ENCODE data around the gene SUPT4H1. TPM values are rescaled to one million over a fixed set of nuclear protein-coding genes. Genes with fewer than 3 reads are reported as not detected.

The SUPT4H1 gene
- total and polyA plus RNA-seq, 9 of the 15 experiments (the other 6 are each of a cell fraction or from before 2014, with no cell fraction given): 62.1 to 320 (median 117) TPM

DNA sequence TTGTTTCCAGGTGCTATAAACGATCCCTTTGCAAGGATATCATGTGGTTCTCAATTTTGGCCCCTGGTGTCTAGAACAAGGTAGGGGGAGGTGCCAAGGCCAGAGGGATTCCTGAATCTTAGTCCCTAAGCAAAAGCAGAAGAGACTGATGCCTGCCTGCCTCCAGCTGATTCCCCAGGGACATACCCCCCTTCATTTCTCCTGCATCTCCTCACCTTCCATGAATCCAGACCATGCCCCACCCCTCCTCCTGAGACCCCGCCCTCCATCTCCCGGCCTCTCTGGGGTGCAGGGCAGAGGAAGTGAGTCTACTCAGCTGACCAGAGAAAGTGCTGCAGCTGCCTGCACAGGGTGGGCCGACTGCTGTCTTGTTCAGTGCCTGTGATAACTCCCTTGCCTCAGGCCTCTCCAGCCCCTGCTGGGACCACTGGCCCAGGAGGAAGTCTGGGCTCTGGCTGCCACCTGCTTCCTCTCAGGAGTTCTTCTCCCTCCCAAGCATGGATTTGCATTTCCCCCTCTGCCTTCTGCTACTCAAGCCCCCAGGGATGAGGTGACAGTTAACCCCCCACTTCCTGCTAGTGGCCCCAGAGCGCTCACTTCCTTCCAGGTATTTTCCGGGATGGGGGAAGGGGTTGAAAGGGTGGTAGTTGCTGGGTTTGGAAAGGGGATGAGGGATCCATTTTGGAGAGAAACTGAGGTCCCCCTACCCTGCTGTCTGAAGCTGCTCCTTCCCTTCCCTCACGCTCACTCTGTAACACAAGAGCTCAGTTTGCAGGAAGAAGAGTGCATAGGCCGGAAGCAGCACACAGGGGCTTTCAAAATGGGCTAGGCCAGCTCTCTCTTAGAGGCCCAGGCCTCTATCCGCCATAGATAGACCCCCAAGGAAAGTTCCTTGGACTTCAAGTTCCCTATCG is 12.9 kb downstream of the SUPT4H1 start (continued):
- TF ChIP-seq, protein P1, sequence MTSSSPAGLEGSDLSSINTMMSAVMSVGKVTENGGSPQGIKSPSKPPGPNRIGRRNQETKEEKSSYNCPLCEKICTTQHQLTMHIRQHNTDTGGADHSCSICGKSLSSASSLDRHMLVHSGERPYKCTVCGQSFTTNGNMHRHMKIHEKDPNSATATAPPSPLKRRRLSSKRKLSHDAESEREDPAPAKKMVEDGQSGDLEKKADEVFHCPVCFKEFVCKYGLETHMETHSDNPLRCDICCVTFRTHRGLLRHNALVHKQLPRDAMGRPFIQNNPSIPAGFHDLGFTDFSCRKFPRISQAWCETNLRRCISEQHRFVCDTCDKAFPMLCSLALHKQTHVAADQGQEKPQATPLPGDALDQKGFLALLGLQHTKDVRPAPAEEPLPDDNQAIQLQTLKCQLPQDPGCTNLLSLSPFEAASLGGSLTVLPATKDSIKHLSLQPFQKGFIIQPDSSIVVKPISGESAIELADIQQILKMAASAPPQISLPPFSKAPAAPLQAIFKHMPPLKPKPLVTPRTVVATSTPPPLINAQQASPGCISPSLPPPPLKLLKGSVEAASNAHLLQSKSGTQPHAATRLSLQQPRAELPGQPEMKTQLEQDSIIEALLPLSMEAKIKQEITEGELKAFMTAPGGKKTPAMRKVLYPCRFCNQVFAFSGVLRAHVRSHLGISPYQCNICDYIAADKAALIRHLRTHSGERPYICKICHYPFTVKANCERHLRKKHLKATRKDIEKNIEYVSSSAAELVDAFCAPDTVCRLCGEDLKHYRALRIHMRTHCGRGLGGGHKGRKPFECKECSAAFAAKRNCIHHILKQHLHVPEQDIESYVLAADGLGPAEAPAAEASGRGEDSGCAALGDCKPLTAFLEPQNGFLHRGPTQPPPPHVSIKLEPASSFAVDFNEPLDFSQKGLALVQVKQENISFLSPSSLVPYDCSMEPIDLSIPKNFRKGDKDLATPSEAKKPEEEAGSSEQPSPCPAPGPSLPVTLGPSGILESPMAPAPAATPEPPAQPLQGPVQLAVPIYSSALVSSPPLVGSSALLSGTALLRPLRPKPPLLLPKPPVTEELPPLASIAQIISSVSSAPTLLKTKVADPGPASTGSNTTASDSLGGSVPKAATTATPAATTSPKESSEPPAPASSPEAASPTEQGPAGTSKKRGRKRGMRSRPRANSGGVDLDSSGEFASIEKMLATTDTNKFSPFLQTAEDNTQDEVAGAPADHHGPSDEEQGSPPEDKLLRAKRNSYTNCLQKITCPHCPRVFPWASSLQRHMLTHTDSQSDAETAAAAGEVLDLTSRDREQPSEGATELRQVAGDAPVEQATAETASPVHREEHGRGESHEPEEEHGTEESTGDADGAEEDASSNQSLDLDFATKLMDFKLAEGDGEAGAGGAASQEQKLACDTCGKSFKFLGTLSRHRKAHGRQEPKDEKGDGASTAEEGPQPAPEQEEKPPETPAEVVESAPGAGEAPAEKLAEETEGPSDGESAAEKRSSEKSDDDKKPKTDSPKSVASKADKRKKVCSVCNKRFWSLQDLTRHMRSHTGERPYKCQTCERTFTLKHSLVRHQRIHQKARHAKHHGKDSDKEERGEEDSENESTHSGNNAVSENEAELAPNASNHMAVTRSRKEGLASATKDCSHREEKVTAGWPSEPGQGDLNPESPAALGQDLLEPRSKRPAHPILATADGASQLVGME (CRISPR knock-in tag; IDR thresholded peaks at IDR 0.05): 0 out of 2 replicates have a peak, but pooled peaks have one; percentile 36
- no peak for TF ChIP-seq EHMT2 (IDR thresholded peaks at IDR 0.05)
- TF ChIP-seq KDM5B (IDR thresholded peaks at IDR 0.05; ENCODE audit: insufficient replicate concordance, low read depth, low read length): peak; percentile 21
- TF ChIP-seq, protein P2, sequence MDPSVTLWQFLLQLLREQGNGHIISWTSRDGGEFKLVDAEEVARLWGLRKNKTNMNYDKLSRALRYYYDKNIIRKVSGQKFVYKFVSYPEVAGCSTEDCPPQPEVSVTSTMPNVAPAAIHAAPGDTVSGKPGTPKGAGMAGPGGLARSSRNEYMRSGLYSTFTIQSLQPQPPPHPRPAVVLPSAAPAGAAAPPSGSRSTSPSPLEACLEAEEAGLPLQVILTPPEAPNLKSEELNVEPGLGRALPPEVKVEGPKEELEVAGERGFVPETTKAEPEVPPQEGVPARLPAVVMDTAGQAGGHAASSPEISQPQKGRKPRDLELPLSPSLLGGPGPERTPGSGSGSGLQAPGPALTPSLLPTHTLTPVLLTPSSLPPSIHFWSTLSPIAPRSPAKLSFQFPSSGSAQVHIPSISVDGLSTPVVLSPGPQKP (CRISPR knock-in tag; IDR thresholded peaks at IDR 0.05): no peak
- no peak for TF ChIP-seq CHCHD3 (CRISPR knock-in tag; IDR thresholded peaks at IDR 0.05)
- 0 out of 2 replicates have a peak, but pooled peaks have one; percentile 13 for TF ChIP-seq PHB2 (IDR thresholded peaks at IDR 0.05; ENCODE audit: low read depth)
- peak; percentile 97 for TF ChIP-seq POLR2A (conservative IDR thresholded peaks at IDR 0.05)
- TF ChIP-seq, protein P3, sequence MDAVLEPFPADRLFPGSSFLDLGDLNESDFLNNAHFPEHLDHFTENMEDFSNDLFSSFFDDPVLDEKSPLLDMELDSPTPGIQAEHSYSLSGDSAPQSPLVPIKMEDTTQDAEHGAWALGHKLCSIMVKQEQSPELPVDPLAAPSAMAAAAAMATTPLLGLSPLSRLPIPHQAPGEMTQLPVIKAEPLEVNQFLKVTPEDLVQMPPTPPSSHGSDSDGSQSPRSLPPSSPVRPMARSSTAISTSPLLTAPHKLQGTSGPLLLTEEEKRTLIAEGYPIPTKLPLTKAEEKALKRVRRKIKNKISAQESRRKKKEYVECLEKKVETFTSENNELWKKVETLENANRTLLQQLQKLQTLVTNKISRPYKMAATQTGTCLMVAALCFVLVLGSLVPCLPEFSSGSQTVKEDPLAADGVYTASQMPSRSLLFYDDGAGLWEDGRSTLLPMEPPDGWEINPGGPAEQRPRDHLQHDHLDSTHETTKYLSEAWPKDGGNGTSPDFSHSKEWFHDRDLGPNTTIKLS (IDR thresholded peaks at IDR 0.05; ENCODE audit: borderline replicate concordance, low read depth): peak; percentile 17; the same call in 1 of the 2 replicates
- no peak for TF ChIP-seq BDP1 (IDR thresholded peaks at IDR 0.05; ENCODE audit: insufficient read depth, insufficient read length)
- 0 out of 2 replicates have a peak, but pooled peaks have one; percentile 54 for TF ChIP-seq ZBED1 (IDR thresholded peaks at IDR 0.05)
- TF ChIP-seq ZNF76 (CRISPR knock-in tag; IDR thresholded peaks at IDR 0.05; ENCODE audit: borderline replicate concordance): 0 out of 2 replicates have a peak, but pooled peaks have one; percentile 60
- TF ChIP-seq, protein P4, sequence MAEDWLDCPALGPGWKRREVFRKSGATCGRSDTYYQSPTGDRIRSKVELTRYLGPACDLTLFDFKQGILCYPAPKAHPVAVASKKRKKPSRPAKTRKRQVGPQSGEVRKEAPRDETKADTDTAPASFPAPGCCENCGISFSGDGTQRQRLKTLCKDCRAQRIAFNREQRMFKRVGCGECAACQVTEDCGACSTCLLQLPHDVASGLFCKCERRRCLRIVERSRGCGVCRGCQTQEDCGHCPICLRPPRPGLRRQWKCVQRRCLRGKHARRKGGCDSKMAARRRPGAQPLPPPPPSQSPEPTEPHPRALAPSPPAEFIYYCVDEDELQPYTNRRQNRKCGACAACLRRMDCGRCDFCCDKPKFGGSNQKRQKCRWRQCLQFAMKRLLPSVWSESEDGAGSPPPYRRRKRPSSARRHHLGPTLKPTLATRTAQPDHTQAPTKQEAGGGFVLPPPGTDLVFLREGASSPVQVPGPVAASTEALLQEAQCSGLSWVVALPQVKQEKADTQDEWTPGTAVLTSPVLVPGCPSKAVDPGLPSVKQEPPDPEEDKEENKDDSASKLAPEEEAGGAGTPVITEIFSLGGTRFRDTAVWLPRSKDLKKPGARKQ (CRISPR knock-in tag; IDR thresholded peaks at IDR 0.05): no peak
- TF ChIP-seq ZNF197 (CRISPR knock-in tag; IDR thresholded peaks at IDR 0.05; ENCODE audit: low read depth): no peak
- no peak for TF ChIP-seq TEAD2 (tag; IDR thresholded peaks at IDR 0.05)
- TF ChIP-seq, protein P5, sequence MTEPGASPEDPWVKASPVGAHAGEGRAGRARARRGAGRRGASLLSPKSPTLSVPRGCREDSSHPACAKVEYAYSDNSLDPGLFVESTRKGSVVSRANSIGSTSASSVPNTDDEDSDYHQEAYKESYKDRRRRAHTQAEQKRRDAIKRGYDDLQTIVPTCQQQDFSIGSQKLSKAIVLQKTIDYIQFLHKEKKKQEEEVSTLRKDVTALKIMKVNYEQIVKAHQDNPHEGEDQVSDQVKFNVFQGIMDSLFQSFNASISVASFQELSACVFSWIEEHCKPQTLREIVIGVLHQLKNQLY (CRISPR knock-in tag; conservative IDR thresholded peaks at IDR 0.05): 0 out of 4 replicates have a peak, but pooled peaks of 1 of the 2 experiments have one; percentile 68
- no peak for TF ChIP-seq MTF1 (CRISPR knock-in tag; IDR thresholded peaks at IDR 0.05; ENCODE audit: borderline replicate concordance)
